HG02642 (cell line): ENCODE data around the gene ADGRG6.
"Not testable (repeated sequence)": the region's sequence is repeated elsewhere in the genome, so short reads cannot be mapped to it uniquely, and the experiment has no call there.

Experiments
- ATAC-seq: cut with Tn5 transposase; IDR thresholded peaks from one replicate; pipeline ENCODE4 v1.9.1; 2021; ENCODE audit warnings: mild to moderate bottlenecking; ENCODE audit not compliant: unreplicated experiment, poor library complexity

The ADGRG6 gene

DNA sequence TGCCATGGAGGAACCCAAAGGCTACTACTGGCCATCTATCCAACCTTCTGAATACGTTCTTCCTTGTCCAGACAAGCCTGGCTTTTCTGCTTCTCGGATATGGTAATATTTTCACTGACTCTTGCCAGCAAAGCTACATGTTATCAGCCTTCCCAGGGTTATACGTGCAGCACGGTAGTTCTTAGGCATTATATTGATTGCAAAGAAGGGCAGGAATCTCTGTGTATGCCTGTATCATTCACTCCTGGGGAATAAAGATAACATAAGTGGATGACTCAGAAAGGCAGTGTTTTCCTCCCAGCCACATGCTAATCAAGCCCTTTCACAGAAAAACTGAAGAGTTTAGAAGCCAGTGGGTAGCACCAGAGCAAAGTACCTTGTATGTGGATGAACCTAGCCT lies 98.7 kb downstream of the ADGRG6 start:
- ATAC-seq, result no peak

DNA sequence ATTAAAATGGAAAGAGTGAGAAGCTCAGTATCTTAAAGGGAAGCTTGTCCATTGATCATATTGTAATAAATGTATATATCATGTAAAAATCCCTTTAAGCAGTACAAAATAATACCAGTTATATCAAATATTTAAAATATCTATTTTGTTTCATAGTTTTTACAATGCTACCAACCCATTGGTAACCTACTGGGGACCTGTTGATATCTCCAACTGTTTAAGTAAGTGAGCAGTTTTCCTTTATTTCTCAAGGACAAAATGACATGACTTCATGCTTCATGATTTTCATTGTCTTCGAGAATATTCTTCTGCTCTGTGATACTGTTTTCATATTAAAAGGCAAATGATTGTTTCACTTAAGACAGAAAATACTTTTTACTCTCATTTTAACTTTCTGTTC lies 100.0 kb downstream of the ADGRG6 start:
- no peak for ATAC-seq

DNA sequence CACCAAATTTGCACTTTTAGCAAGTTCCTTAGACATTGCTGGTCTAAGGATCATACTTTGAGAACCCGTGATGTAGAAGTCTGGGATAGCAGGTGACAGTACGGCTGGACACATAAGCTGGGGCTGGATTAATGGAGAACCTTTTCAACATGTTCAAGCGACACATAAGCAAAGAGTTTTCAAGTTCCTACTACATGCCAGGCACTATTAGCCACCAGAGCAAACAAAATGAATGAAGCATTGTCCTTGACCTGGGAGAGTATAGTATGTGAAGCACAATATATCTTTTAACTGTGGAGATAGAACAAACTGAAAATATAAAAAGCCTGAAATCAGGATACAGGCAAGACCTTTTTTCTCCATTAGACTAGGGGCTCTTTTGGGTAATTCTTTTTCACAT lies 102.9 kb downstream of the ADGRG6 start:
- ATAC-seq, result no peak

DNA sequence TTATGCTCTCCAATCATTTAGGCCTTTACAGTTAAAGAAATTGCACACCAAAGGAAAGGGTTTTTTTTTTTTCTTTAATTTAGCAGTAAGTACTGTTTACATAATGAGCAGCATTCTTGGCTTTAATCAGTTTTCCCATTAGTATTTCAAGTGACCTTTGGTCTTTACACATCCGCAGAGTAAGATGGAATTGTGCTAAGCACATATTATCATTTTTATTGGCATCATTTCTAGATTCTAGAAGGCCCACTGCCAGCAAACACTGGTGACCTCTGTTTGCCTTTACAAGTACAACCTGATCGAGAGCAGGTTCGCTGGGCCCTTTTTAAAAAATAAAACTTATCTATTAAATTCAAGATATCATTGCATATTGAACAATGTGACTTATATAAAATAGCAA lies 104.3 kb downstream of the ADGRG6 start:
- no peak for ATAC-seq

DNA sequence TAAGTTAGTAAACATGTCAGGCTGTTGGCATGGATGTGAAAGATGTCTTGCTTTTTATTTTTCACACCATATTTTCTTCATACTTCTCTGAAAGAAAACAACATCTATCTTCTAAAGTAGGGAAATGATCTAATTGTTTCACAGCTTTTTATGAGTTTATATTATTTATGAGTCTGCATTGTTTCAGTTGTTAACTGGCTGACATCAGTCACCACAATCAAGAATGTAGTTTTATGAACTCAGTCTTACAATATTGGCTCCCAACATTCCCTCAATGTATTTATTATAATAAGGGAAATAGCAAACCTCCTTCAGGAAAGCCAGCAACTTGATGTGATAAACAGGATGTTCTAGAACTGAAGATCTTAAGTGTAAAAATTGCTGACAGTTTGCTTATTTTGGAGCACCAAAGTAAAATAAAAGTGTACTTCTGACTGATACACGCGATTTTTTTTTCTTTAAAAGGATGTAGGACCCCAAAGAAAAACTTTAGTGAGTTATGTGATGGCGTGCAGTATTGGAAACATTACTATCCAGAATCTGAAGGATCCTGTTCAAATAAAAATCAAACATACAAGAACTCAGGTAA lies 106.0 kb downstream of the ADGRG6 start:
- ATAC-seq, result no peak

DNA sequence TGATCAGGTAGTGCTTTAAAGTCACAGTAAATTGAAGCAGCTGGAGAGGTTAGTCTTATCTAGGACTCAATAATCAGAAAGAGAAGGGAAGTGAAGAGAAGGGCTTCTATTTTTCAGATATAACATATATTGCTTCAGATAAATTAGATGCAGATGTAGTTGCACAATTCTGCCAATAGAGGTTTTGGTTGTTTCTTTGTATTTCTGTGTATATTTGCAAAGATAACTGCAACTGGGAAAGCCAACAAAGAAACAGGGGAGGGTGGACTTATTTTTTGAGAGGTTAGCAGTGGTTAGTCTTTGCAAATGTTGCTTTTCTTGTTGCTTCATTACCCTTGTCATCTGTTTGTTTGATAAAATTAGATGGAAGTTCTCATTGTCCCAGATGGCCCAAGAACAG lies 106.6 kb downstream of the ADGRG6 start:
- ATAC-seq, result no peak

DNA sequence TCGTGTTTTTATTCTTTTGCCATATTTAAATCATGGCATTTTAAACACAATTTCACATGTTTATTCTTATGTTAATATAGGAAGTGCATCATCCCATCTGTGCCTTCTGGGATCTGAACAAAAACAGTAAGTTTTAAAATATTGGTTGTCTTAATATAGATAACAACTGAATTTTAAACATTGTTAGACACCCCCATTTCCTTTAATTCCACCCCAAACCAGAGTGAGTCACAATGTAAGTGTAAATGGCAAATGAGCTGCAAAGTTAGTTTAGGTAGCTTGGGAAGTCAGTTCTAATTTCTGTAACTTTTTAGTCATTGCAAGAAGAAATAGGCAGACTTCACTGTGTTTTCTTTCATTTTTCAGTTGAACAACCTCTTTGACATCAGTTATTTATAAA lies 108.0 kb downstream of the ADGRG6 start:
- ATAC-seq, result no peak

DNA sequence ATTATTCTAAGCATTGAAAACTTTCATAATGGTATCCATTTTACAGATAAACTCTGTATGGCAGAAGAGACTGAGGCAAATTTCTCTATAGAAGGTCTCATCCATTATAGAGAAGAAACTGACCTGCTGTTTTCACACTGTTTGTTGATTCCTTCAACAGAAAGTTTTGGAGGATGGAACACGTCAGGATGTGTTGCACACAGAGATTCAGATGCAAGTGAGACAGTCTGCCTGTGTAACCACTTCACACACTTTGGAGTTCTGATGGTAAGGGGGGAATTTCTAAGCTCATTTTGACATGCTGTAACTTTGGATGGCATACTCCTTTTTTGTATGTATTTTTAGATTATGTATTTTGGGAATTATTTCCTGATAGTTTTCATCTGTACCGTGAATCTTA lies 109.3 kb downstream of the ADGRG6 start:
- no peak for ATAC-seq

DNA sequence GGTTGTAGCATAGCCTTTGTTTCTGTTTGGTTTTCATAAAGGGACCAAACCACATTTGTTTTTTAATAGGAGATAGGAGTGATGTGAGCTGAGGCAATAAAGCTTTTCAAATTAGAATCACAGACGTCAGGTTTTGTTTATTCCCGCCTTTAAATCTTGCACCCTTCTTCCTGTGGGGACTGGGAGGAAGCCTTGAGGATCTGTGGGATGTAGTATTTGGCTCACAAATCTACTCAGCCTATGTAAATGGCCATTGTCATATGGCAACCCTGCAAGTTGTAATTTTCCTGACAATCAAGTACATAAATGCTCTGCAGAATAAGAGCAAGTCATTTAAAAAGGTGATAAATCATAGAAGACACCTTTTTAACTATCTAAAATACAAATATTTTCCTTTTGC lies 110.4 kb downstream of the ADGRG6 start:
- no peak for ATAC-seq

DNA sequence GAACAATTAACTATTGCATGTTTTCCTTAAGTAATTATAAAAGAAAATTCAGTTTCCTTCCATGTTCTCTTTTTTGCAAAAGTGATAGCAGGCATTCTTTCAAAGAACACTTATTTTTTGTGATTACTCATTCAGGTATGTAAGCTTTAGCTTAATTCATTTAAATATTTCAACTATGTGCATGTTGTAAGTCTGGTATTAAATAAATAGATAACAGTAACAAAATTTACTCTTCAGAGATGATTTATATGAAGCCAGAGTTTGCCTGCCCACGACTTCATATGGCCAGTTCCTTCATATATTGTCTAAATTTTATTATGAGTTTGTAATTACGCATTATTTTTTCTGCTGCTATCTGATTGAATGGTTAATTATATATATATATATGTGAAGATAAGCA lies 110.9 kb downstream of the ADGRG6 start:
- ATAC-seq, result no peak

DNA sequence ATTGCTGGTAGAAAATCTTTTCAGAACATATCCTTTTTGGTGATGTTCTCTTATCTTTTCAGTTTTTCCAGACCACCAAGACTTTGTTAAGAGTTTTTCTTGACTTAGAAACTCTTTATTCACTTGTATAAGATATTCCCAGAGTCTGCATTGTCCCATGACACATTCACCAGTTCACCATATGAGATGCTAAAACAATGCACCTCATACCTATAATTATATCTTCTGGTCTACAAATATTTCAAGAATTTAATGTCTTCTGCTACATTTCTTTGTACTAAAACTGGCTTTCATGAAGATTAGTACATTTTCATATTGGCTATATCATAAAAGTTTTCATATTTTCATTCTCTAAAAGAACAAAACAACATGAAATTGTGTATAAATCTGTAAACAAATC lies 111.3 kb downstream of the ADGRG6 start:
- no peak for ATAC-seq

DNA sequence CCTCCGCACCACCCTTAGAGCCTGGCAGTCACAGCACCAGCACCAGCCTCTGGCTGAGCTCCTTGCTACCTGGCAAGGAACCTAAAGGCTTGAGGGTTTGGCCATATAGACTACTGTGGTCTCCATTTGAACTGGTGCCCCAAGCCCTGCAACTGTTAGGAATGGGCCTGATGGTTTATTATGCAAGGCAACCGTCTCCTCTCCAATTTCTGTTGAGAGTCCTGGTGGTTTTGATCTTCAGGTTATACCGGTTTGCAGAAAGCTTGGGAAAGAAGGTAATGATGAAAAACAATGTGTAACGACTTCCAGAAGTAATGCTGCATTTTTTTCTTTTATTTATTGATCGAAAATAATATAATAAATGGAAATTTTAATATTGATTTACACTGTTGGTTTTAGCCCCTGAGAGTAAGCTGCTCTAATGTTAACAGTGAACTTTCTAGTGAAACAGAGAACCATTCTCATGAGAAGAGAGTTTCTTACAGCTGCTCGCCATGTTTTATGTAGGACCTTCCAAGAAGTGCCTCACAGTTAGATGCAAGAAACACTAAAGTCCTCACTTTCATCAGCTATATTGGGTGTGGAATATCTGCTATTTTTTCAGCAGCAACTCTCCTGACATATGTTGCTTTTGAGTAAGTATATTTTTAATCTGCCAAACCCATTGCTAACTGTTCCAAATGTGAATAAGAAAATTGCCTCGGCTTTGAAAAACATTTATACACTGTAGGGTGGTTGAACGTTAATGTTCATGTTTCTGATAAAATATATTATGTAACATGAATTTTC lies 112.8 kb downstream of the ADGRG6 start:
- ATAC-seq, result no peak

DNA sequence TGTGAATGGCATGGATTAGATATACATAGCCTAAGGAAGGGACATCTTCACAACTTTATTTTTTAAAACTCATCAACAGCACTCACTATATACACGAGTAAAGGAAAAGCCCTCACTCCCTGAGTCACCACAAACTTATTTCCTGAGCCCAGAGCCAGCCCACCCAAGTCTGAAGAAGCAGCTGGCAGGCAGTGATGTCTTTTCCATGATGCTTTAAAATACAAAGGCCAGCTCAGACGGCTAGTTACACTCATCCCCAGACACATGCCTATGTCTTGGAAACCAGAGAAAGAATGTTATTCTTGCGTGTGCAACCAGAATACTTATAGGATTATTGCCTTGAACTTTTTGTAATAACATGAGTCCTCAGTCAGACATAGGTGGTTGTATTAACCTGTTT lies 114.4 kb downstream of the ADGRG6 start:
- no peak for ATAC-seq

DNA sequence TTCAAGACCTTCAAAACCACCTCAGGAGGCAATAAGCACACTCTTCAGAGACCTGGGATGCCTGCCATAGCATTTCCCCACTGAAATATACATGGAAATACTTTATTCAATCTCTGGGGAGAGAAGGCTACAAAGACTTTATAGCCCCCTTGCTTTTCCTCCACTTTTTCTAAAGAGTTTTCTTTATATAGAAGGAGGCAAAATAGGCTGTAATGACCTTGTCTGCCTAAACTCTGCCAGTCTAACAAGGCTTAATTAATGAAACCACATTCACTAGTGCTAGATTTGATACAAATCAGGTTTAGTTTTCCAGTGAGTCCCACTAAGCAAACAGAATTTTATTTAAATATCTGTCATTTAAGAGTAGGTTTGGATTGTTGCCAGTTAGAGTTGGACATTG lies 114.9 kb downstream of the ADGRG6 start:
- no peak for ATAC-seq

DNA sequence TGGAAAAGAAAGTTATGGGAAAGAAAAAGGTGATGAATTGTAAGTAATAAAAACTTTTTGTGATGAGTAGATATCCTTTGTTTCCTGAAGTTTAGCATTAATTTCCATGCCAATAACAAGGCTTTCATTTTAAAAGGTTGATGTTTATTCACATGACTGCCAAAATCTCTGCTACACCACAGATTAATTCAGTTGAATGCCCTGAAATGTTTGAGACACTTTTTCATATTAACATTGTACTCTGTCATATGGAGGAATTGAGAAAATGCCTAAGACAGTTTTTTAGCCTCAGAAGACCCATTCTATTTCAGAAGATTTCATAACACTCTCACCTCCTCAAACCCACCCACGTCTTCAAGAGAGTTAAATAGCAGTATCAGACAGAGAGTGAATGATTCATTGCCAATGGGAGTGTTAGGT lies 115.5 kb downstream of the ADGRG6 start:
- ATAC-seq, result no peak

DNA sequence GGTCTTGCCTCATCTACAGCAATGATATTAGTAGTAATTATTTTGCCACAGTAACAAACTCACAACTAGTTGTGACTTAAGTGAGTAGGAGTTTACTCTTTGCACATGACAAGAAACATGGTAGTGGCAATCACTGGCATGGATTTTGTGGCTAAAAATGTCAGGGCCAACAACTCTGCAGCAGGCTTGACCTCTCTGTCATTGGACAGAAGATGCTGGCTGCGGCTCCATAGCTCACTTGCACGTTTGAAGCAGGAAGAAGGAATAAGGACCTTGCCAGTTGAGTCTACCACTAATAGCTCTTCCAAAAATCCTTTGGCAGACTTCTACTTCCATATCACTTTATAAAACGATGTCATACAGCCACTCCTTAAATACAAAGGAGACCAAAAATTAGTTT lies 117.3 kb downstream of the ADGRG6 start:
- no peak for ATAC-seq

DNA sequence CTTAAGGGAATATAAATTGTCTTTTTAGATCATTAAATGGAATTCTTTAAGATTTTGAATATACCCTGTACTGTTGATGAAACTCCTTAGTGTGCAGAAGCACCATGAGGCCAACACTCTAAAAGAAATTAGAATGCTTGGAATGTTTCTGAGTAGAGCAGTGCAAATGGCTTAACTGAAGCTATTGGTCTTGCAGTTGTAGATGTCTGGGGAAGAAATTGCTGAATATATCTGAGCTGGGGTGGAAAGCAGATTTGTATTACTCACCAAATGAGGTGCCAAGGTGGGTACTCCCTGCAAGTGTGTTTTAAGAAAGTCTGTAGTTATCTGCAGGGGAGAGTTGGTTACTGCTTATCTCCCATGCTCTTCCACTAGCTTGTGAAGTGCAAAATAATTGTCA lies 119.0 kb downstream of the ADGRG6 start:
- no peak for ATAC-seq

DNA sequence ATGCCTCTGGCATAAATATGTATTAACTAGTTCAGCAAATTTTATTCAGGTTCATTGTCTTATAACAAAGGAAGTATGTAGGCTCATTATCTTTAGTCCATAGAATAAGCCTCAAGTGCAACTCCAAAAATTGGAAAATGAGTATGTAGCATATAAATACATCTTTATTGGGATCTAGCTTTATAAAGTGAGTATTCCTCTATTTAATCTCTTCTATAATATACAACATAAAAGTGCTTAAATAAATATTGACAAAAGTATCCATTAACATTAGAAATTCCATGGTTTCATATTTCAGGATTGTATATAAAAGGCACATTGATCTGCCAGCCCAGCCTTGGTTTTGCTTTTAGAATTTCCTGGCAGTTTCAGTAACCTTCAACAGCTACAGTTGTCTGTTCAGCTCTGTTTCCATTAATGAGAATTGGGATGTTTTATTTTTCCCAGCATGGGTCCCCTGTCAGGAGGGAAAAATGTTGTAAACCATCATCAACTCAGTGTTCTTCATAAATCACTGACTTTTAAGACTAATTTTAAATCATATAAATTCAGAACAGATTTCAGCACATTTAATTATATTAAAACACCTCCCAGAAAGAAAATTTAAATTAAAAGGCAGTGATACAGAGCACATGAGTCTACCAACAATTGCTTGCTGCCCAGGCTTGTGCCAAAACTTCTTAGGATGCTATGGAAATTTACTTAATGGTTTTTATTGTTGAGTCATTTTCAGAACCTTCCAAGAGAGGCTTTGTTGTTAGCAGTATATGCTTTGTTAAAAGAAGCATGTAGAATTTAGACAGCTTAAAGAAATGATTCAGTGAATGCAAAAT lies 119.7 kb downstream of the ADGRG6 start:
- ATAC-seq, result no peak

DNA sequence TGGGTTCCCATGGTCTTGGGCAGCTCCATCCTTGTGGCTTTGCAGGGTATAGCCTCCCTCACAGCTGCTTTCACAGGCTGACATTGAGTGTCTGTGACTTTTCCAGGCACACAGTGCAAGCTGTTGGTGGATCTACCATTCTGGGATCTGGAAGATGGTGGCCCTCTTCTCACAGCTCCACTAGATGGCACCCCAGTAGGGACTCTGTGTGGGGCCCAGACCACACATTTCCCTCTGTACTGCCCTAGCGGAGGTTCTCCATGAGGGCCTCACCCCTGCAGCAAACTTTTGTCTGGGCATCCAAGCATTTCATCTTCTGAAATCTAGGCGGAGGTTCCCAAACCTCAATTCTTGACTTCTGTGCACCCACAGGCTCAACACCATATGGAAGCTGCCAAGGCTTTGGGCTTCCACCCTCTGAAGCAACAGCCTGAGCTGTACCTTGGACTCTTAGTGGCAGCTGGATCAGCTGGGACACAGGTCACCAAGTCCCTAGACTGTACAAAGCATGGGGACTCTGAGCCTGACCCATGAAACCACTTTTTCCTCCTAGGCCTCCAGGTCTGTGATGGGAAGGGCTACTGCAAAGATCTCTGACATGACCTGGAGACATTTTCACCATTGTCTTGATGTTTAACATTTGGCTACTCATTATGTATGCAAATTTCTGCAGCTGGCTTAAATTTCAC lies 124.8 kb downstream of the ADGRG6 start:
- not testable (repeated sequence) for ATAC-seq

DNA sequence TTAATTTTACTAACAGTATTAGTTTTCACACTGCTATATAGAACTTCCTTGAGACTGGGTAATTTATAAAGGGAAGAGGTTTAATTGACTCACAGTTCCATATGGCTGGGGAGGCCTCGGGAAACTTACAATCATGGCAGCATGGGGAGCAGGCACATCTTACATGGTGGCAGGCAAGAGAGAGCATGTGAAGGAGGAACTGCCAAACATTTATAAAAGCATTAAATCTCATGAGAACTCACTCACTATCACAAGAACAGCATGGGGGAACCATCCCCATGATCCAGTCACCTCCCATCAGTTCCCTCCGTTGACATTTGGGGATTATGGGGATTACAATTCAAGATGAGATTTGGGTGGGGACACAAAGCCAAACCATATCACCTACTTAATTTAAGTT lies 126.7 kb downstream of the ADGRG6 start:
- not testable (repeated sequence) for ATAC-seq

DNA sequence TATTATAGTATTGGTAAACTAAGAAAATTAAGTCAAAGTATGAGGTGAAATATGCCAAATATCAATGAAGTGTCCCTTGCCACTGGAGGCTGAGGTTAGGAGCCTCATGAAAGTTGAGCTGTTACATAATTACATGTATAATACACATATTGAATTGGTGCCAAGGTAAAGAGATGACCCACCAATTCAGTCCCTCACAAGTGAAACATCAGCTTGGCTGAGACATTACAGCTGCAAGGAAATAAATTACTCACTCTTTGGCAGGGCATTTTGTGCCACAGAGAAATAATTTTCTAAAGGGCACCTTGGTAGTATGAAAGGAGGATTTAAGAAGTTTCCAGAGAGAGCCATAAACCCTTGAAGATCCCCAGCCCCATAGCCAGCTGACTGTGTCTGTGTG lies 127.4 kb downstream of the ADGRG6 start:
- no peak for ATAC-seq
